Activated CD8-positive, alpha-beta memory T cell treated with anti-CD3 and anti-CD28 coated beads, Interleukin-2, amount 50 U/mL, for 1 hour (primary cell): ENCODE data around the gene KCNAB2.
"Not testable (repeated sequence)": the region's sequence is repeated elsewhere in the genome, so short reads cannot be mapped to it uniquely, and the experiment has no call there.

Experiments
- DNase-seq: peaks from one replicate; pipeline ENCODE4 v3.0.0-alpha.2; 2020; ENCODE audit errors: extremely low read depth

Gene KCNAB2

DNA sequence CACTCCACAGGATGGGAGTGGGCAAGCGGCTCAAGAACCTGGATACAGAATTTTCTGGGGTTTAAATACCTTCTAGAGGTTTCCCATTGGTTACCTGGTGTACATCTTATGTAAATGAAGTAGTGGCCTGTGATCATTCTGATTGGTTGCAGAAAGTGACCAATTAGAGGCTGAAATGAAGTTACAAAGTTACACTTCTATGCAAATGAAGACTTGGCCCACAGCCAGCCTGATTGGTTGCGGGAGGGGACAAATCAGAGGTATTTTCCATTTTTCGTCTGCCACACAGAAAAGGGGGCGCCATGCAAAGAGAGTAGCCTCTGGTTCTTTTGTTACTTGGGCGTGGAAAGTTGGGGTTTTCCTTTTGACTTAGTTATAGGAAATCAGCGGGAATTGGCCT is 8.9 kb downstream of the KCNAB2 start:
- DNase-seq: no peak

DNA sequence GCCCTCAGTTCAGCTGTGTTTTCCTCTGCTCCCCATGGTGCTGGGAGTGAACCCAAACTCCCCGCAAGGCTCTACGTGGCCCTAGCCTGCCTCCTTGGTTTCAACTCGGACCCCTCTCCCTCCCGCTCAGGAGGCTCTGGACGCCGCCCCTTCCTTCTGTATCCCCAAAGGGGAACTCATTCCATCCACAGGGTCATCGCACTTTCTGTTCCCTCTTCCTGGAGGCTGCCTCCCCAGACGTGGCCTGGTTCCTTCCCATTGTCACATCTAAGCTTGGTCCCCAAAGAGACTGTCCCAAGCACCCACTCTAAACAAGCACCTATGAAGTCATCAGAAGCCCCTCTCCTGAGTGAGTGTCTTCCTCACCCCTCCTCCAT is 10.9 kb downstream of the KCNAB2 start:
- no peak for DNase-seq

DNA sequence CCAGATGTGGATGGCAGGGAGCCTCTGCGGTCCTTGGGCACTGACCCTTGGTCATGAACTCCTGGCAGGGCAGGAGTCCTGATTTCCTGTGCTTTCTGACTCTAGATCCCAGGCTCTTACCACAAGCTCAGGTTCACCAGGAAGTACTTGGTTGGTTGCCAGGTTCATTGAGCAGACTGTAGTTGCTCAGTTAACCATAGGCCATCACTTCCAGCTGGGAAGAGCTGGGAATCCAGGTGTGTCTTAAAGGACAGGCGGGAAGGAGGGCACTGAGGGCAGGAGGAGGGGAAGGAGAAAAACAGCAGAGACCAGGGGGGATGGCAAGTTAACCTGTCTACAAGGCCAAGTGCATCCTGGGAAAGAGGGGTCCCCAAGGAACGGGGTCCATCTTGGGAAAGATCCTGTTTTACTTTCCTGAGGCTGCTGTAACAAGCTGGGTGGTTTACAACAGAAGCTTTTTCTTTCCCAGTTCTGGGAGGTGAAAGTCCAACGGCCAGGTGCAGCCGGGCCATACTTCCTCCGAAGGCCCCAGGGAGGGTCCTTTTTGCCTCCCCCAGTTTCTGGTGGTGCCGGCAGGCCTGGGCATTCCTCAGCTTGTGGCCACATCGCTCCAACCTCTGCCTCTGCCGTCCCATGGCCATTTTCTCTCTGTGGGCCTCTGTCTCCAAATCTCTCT is 11.6 kb downstream of the KCNAB2 start:
- DNase-seq: no peak

DNA sequence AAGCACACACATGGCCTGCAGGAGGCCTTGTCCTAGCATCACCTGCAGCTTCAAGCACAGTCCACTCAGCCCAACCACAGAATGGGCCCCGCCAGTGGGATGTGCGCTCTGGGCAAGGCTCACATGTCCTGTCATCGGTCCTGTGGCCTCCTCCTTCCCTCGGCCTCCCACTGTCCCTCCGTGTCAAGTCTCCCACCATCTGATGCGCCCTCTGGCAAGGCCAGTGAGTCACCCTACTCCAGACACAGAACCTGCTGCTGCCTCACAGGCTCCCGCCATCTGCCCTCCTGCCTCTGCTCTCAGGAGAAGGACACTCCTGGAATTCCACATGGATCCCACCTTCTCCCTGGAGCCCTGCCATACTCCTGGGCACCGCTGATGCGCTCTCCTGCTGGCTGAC is 14.2 kb downstream of the KCNAB2 start:
- DNase-seq: no peak

DNA sequence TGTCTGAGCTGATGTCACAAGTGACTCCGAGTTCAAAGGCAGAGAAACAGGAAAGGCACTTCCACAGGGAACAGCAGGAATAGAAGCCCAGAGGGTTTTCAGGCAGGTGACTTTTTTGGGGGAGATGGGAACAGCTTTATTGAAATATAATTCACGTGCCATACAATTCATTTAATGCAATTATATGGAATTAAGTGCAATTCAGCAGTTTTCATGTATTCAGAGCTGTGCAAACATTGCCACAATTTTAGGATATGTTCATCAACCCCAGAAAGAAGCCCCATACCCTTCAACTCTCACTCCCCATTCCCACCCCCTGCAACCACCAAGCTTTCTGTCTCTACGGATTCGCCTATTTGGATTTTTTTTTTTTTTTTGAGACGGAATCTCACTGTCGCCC is 17.0 kb downstream of the KCNAB2 start:
- no peak for DNase-seq

DNA sequence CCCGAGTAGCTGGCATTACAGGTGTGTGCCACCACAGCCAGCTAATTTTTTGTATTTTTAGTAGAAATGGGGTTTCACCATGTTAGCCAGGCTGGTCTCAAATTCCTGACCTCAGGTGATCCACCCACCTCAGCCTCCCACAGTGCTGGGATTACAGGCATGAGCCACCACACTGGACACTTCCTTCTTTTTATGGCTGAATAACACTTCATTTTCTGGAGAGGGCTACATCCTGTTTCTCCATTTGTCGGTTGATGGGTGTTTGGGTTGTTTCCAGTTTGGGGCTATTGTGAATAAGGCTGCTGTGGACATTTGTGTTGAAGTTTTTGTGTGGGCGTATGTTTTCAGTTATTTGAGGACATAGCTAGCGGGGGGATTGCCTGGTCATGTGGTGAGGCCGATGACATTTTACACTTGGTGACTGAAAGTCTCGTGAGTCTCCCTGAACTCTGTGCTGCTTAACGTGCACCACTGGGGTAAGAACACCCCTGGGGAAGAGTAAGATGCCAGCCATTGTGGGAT is 17.9 kb downstream of the KCNAB2 start:
- DNase-seq: not testable (repeated sequence)

DNA sequence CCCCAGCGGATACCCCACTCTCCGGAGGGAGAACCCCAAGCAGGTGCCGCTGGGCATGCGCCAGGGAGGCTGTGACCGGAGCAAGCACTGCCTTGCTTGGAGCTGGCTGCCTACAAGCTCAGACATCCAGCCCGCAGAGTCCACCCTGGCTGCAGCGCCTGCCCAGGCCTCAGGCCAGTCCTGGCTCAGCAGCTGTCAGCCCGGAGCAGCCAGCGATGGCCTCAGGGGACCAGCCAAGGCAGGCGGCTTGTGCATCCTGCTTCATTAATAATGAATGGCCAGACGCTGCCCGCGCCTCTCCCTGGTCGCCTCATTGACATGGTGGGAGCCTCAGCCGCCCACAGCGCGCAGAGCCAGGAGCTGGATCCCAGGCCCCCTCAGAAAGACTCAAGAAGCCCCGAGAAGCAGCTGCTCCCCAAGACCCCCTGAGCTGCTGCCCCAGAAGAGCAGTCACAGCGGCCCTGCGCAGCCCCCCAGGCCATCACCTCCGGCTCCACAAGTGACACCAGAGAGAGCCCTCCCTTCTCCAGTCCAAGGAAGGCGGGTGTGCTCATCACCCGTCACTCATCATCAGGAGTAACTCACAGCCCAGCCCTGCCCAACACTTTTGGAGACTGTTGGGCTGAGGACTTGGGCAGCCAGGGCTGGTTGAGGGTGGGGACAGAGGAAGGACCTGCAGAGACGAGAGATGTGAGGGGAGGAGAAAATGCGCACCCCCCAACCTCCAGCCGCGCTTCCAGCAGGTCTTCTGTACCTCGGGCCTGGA is 19.6 kb downstream of the KCNAB2 start:
- no peak for DNase-seq

DNA sequence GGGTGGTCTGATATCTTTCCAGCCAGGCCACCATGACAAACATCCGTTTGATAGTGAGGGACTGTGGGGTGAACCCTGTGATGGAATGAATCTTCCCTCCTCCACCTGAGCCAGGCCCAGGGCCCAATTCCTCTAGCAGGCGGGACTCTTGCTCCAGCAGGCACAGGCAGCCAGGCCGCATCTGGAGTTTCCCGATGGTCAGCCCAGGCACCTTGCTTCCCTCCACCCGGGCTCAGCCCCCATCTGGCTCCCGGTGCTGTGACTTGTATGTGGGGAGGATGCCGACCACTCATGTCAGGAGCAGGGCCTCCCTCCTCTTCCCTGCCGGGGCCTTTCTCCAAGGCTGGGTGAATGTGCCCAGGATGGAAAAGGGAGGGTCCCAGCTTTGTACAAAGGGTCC is 21.0 kb downstream of the KCNAB2 start:
- no peak for DNase-seq

DNA sequence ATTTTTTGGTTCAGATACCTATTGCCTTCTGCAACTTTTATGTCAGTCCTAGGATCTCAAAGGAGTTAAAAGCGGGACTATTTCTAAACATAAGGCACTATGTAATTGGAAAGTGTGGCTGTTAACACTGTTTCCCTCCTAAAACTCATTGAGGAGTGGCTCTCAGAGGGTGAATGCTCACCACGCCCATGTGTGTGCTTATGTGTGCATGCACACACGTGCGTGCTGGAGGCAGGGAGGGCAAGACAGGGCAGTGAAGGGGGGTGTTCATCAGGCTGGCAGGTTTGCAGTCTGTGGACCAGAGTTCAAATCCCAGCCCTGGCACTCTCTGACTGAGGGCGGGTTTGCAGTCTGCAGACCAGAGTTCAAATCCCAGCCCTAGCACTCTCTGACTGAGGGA is 22.4 kb downstream of the KCNAB2 start:
- no peak for DNase-seq

DNA sequence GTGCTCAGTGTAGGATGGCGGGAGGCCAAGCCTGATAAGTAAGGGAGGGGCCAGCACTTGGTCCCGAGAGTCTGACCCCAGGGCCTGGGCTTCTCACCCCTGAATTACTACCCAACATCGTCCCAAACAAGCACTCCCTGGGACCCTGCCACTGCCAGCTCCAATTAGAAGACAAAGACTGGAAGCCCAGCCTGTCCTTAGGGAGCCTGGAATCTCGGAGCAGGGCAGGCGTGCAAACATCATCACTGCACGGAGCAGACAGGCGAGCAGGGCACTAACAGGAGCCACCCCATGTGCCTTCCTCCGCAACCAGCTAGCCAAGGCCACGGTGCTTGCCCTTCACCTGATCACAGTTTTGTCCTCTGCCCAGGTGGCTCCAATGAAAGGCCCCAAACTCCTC is 23.2 kb downstream of the KCNAB2 start:
- DNase-seq: no peak

DNA sequence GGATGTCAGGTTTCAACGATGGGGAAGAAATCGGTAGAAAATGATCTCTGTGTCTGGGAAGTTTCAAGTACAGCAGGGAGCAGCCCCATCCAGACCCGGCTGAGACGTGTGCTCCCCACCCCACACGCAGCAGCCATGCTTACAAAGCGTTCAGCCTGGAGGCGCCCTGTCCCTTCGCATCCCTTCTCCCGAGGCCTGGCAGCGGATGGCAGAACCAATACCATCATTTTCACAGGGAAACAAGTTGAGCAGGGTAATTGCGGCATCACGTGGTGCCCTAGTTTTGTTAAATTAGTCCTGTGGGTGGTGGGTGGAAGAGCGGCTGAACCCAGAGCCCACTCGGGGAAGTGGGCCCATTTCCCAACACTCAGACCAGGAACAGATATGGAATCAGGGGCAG is 23.9 kb downstream of the KCNAB2 start:
- DNase-seq: no peak

DNA sequence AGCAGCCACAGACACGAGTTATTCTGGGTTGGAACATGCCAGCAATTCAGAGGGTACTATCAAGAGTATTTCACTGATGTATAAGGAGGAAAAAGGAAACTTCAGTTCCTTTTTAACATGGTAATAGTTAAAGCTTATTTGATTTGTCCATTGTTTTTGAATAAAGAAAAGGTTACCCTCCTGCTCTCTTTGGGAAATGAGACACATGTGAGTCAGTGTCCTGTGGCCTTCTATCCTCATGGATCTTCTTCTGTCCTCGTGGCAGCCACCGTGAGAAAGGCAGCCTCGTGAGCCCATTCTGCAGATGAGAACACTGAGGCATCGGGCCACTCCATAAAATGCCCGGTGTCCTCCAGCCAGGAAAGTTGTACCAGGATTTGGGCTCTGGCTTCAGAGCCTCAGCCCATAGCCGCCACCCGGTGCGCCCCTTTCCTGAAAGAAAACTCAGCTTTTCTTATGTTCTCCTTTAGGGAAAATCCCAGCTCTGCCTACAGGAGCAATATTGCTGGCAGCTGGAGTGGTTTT is 24.8 kb downstream of the KCNAB2 start:
- DNase-seq: no peak

DNA sequence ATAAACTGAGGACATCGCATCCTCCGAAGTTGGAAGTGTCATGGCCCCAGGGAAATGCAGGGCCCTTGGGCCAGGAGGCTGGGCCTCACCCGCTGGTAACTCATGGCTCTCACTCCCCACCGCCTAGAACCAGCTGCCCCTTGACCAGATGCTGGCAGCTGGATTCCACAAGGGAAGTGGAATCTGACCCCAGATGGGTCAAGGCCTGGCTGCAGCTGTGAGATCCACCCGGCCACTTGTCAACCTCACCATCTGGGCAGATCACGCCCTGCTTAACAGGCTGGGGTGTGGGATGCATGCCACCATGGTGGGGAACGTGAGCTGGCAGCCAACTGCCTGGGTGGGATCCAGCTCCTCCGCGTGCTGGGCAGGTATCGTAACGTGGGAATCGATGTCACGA is 25.5 kb downstream of the KCNAB2 start:
- no peak for DNase-seq

DNA sequence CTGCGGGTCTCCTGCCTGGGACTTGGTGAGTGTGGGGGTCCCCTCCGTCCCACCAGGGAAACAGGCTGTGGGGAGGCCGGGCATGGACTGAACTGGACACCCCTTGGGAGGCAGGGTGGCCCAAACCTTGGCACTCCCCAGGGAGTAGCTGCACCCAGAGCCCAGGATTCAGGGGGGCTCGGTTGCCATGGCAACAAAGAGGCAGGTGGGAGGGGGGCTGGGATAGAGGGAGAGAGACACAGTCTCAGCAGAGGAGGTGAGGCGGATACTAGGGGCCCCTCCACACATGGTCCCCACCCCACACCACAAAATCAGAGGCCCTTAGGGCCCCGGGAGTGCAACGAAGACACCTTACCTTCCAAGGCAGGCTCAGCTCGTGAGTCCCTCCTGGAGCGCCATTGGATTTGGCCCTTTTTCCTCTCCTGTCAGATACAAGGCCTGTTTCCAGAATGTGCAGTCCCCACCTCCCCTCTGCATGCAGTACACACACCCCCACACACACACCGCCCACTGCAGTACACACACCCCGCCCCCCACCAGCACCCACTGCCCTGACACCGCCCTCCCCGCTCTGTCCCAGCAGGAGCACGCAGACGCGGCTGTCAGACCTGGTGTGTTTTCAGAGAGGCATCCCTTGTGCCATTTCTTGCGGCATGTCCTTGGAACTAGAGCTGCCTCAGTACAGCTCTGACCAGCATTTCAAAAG is 27.2 kb downstream of the KCNAB2 start:
- DNase-seq: no peak

DNA sequence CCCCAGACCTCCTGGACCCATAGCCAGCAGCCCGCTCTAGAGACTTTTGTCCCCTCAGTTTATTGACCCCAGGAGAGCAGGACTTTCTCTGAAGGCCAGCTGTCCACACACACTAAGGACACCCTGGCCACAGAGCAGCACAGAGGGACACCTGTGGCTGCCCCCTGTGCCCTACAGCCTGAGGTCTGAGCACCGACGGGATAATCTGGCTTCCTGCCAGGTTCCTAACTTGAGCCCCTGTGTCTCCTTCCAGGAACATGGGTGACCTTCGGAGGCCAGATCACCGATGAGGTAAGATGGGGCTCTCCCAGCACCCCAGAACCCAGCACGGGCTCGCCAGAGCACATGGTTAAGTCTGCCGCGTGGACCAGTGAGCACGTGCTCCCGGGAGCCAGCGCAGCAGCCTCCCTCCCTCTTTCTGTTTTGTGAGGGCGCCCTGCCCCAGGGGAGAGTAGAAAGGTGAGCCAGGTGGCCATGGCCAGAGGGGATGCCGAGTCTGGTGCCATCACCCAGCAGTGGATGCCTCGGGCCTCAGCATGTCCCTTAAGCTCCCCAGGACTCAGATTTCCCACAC is 27.9 kb downstream of the KCNAB2 start:
- no peak for DNase-seq

DNA sequence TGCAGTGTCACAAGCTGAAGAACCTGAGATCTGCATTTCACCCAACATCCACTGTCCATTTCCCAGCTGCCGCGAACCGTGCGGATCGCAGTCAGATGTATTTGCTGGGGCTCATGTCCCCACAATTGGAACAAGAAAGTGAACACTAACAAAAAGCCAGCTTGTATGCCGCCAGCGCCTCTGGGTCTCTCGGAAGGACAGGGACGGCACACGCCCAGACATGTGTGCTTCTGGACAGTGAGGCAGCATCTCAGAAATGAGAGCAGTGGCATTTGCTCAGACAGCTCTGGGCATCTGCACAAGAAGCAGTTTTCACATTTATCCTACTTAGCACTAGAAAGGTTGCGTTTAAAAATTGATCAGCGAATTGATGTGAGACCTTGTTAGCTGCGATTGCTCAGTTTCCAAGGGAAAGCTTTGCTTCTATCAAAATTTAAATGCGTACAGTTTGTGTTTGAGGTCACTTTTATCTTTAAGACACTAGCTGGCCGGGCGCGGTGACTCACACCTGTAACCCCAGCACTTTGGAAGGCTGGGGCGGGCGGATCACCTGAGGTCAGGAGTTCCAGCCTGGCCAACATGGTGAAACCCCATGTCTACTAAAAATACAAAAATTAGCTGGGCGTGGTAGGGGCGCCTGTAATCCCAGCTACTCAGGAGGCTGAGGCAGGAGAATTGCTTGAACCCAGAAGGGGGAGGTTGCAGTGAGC is 28.7 kb downstream of the KCNAB2 start:
- no peak for DNase-seq

DNA sequence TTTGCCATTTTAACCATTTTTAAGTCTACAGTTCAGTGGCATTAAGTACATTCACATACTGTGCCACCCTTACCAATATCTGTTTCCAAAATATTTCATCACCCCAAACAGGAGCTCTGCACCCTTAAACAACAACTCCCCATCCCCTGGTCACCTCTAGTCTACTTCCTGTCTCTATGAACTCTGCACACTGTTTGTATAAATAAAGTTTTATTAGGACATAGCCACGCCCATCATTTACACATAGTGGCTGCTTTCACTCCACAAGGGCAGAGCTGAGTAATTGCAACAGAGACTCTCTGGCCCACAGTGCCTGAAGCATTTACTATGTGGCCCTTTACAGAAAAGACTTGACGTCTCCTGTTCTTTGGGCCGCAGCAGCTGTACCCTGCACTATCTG is 30.1 kb downstream of the KCNAB2 start:
- no peak for DNase-seq

DNA sequence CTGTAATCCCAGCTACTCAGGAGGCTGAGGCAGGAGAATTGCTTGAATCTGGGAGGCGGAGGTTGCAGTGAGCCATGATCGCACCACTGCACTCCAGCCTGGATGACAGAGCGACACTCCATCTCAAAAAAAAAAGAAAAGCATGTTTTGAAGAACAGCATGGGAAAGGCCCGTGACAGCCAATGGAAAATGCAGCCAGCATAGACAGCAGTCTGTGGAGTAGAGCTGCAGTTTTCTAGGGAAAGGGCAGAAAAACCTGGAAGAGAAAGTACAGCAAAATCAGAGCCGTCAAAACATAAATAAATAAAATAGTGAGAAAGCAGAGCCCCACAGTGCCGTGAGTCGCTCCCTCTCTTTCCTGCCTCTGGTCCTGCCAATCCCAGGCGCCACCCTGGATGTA is 31.4 kb downstream of the KCNAB2 start:
- not testable (repeated sequence) for DNase-seq

DNA sequence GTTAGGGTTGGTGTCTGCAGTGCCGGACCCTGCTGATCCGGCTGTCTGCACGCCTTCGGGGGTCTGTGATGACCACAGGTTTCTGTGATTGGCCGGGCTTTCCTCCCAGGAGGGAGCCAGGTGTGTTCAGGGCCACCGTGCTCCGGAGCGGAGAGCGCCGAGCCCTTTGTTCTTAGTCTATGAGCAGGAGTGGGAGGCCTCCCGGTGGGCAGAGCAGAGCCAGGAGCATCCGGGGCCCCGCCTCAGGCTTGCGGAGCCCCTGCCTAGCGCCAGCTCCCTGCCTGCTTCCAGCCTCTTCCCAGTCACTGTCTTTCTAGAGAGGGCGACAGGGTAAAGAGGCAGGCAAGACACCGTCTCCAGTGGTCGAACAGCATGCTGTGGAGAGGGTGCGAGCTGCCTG is 31.8 kb downstream of the KCNAB2 start:
- DNase-seq: no peak

DNA sequence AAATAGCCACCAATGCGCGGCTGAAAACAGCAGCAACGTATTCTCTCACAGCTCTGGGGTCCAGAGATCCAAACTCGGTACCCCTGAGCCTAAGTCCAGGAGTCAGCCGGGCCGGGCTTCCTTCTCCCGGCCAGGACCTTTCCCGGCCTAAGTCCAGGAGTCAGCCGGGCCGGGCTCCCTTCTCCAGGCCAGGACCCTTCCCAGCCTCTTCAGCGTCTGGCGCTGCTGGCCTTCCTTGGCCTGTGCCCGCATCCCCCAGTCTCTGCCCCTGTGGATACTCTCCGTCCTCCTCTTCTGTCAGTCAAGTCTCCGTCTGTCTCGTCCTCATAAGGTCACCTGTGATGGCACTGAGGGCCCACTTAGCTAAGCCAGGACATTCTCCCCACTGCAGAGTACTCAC is 32.2 kb downstream of the KCNAB2 start:
- no peak for DNase-seq

DNA sequence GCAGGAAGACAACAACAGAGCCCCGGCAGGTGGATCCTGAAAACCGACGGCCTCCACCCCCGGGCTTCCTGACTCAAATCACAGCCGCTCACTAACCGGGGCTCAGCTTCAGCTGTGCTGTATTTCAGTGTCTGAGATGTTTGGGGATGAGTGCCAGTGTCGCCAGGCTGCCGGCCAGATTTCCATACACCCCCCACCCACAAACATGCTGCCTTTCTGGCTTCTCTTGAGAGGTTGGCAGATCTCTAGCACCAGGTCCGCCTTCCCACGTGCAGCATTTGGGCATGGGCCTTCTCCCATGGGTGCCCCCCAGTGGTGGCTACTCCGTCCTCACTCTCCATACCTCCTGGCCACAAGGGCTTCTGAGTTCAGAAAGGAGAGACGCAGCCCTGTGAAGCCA is 34.8 kb downstream of the KCNAB2 start:
- DNase-seq: no peak

DNA sequence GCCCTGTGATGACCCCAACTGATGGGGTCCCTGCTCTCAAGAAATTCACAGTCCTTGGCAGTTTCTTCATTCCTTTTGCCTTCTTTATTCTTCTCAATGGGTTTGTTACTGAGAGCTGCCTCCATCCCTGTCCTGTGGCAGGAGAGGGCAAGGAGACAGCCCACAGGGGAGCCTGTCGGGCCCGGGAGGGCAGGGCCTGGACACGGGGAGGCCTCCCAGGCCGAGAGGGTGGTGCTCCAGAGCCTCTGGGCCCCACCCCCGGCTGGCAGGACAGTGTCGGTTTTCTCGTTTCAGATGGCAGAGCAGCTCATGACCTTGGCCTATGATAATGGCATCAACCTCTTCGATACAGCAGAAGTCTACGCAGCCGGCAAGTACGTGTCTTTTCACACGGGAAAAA is 36.2 kb downstream of the KCNAB2 start:
- no peak for DNase-seq
